Middle frontal gyrus (tissue), 1 donor: ENCODE measurements around the gene FLNB.

Experiments
- DNase-seq: peaks from one replicate; pipeline ENCODE4 v3.0.0-alpha.2; 2015; ENCODE audit warnings: low spot score; ENCODE audit errors: extremely low spot score

Gene FLNB

DNA sequence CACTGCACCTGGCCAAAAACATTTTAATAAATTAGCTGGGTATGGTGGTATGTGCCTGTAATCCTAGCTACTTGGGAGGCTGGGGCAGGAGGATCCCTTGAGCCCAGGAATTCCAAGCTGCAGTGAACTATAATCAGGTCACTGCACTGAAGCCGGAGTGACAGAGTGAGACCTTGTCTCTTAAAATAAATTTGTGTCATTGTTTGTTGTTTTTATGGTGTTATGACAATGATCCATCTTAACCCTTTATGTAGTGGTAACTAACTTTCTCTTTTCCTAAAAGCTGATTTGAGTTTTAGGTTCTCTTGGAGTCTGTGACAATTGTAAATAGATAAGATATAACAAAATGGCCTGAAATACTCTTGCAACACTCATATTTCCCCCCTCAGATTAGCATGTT is 20.7 kb downstream of the FLNB start:
- no peak for DNase-seq

DNA sequence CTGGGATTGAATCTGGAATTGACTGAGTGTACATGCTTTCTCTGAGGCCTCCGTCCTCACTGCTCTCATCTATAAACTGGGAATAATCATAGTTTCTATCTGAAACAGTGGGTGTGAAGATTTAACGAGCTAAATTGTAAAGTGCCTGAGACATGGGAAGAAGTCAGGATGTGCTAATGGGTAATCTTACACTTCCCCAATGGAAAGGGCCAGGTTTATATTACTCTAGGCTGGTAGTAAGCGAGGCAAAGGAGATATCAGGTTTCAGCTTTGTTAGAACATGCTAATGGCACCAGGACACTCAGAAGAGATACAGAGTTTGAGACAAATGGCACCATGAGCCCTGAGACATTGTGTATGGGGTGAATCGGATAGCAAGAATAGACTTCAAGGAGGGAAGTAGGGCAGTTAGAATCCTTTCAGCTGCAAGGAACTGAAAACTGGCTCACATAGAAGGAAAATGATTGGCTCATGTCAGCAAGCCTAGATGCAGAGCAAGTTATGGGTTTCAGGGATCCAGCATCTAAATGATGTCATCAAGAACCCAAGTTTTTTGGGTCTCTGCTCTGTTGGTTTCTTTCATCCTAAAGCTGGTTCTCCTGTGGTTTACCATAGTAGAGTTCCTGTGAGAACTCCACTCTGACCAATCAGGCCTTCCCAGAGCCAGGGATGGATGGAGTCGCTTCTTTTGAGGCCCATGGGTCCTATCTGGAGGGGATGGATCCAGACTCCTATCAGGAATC is 21.8 kb downstream of the FLNB start:
- no peak for DNase-seq

GRCh38 chr3:58032186-58032585 is 24.0 kb downstream of the FLNB start:
- DNase-seq, result no peak

DNA sequence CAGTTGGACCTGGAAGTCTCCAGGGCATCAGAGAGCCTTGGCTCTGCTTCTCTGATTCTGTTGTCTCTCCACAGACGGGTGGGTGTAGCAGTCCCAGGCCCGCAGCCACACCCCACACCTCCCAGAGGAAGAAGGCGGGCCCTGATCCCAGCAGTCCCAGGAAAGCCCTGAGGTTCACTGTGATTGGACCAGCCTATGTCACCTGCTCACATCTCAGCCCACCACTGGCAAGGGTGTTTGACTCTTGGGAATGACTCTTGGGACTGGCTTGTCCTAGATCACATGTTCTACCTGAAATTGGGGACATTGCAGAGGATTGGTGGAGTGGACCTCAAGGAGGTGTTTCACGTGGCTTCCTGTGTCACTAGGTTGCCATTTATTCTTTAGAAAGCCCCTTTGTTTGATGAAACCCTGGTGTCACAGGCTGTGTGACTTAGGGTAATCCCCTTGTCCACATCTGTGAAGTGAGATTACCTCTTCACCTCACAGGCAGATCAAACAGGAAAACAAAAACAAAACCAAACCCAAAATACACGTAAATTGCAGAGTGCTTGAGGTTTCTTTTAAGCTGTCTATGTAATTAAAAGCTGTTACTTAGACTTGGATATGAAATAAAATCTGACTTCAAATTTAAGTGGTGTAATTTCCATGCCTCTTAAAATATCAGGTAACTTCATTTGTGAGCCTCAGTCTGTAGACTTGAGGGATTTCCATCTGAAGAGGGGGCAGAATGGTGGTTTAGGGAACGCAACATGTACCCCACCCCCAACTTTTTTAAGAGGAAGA is 26.7 kb downstream of the FLNB start:
- no peak for DNase-seq

- no peak for DNase-seq
Observed at GRCh38 chr3:58035524-58036255, 27.5 kb downstream of the FLNB start.

- no peak for DNase-seq
Observed at GRCh38 chr3:58036293-58037032, 28.2 kb downstream of the FLNB start.

- no peak for DNase-seq
Observed at GRCh38 chr3:58037141-58037910, 29.1 kb downstream of the FLNB start.

DNA sequence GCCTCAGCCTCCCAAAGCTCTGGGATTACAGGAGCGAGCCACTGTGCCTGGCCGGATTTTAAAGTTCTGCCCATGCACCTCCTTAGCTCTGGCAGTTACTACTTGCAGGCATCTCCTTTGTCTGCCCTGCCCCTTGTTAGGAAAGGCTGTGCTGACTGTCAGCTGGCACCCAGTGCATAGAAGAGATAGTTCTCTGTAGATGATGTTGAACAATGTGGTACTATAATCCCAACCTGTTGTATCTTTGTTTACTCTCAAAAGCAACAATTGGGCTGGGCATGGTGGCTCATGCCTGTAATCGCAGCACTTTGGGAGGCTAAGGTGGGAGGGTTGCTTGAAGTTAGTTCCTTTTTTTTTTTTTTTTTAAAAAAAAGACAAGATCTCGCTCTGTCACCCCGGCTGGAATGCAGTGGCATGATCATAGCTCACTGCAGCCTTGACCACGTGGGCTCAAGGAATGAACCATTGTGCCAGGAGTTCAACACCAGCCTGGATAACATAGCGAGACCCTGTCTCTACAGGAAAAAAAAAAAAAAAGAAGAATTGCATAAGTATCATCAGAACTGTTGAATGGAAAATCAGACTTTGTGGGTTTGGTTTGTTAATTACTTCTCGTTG is 30.6 kb downstream of the FLNB start:
- no peak for DNase-seq

- no peak for DNase-seq
Observed at GRCh38 chr3:58039601-58040000, 31.4 kb downstream of the FLNB start.

- DNase-seq, result no peak
Observed at GRCh38 chr3:58041182-58041825, 33.1 kb downstream of the FLNB start.

GRCh38 chr3:58041826-58042324 is 33.7 kb downstream of the FLNB start:
- no peak for DNase-seq

- DNase-seq, result no peak
Observed at GRCh38 chr3:58042947-58043707, 34.9 kb downstream of the FLNB start.

DNA sequence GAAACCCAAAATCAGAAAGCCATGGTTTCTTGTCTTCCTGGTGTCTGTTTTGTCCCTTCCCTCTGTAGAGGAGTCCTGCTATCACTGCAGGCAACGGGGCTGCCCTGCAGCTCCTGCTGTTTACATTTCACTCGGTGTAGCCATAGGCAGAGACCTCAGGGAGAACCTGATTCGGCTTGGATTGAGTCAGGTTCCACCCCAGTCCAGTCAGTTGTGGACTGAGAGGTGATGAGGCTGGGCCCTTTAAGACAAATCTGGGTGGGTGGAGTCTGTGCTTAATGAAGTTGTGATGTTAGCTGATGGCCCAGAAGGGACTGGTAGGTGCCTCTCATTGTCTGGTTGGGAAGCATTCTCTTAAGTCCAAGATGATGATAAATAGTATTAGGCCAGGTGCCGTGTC is 35.7 kb downstream of the FLNB start:
- no peak for DNase-seq

DNA sequence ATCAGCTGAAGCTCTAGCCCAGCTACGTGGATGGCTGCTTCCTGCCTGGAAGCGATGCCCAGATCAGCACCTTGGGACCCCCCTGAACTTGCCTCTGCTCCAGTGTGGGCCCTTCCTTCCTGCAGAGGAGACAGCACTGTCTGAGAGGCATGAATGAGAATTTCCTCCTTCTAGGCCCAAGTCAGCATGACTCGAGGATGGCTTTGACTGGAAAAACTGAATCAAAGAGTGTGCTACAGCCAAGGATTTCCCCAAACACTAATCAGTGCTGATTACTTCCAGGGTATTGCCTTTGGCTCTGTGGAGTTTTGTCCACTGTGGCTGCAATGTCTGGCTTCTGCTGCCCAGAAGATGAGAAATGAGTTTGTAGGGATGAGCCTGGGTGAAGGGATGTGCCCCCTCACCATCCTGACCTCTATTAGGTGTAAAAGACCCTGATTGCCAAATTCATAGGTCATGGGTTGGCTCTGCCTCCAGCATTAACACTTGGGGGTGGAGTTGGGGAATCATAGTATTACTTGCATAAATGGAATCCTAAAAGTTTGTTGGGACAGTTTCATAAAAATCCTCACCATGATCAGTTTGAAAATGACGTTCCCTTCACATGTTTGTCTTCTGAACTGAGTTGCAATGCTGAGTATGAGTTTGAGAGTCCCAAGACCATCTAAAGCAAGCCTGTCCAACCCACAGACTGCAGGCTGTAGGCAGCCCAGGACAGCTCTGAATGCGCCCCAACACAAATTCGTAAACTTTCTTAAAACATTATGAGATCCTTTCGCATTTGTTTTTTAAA is 36.7 kb downstream of the FLNB start:
- DNase-seq, result no peak

GRCh38 chr3:58047826-58048225 is 39.6 kb downstream of the FLNB start:
- no peak for DNase-seq

- DNase-seq, result no peak
Observed at GRCh38 chr3:58048301-58048700, 40.1 kb downstream of the FLNB start.

- DNase-seq, result no peak
Observed at GRCh38 chr3:58049143-58049785, 41.0 kb downstream of the FLNB start.

GRCh38 chr3:58051196-58051595 is 43.0 kb downstream of the FLNB start:
- no peak for DNase-seq
